22Rv1 (cell line): ENCODE data around the gene TTC32.

Experiments
- ZFX ChIP-seq: fragments of 450-650 bp; IDR thresholded peaks from 2 replicates; pipeline ENCODE4 v1.6.1; 2017; ENCODE audit warnings: antibody characterized with exemption, borderline replicate concordance
- TF ChIP-seq, protein P1 (sequence below): fragments of 450-650 bp; IDR thresholded peaks from 2 replicates; pipeline ENCODE4 v1.5.1; 2017; ENCODE audit warnings: mild to moderate bottlenecking

DNA sequence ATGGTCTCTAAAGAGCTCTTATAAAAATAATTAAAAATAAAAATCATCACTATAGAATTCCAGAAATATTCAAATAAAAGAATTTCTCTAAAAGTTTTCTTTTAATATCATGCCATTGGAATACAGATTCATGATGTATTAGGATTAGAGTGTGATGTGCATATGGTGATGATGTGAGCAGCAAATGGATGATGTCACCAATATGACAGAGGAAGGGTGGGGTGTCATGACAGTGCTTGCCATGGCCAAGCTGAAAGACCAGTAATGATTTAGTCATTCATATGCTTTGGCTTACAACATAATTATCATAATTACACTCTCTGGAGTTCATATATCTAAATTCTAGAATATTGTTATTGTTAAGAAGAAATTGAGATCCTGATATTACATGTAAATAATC, 27.4 kb upstream of the TTC32 start:
- TF ChIP-seq, protein P1, sequence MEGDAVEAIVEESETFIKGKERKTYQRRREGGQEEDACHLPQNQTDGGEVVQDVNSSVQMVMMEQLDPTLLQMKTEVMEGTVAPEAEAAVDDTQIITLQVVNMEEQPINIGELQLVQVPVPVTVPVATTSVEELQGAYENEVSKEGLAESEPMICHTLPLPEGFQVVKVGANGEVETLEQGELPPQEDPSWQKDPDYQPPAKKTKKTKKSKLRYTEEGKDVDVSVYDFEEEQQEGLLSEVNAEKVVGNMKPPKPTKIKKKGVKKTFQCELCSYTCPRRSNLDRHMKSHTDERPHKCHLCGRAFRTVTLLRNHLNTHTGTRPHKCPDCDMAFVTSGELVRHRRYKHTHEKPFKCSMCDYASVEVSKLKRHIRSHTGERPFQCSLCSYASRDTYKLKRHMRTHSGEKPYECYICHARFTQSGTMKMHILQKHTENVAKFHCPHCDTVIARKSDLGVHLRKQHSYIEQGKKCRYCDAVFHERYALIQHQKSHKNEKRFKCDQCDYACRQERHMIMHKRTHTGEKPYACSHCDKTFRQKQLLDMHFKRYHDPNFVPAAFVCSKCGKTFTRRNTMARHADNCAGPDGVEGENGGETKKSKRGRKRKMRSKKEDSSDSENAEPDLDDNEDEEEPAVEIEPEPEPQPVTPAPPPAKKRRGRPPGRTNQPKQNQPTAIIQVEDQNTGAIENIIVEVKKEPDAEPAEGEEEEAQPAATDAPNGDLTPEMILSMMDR: no peak
- no peak for TF ChIP-seq ZFX
